Skin of body (tissue), 2 donors: ENCODE data around the gene CSK. TPM values are rescaled to one million over a fixed set of nuclear protein-coding genes. Genes with fewer than 3 reads are reported as not detected.

Source experiments
- DNase-seq: peaks from one replicate; lab custom pipeline; 2025; lab: John Stamatoyannopoulos, UW
- total RNA-seq: library from RNA; depleted of rRNA; stranded (reverse); fragments of >200 nt; gene quantifications from one replicate; pipeline ENCODE4 v1.2.3, GENCODE V29; 2014

The CSK gene
- total RNA-seq, 1 donor from 2014 or later, result 21.4 TPM

- DNase-seq, result no peak
Measured at GRCh38 chr15:74826364-74826819, 44.5 kb downstream of the CSK start, which contains the start of gene CPLX3. CPLX3 (plus strand) TSS chr15:74826627; CDS start chr15:74826704, 77 bp downstream.

- no peak for DNase-seq
Measured at GRCh38 chr15:74826921-74827320, 45.0 kb downstream of the CSK start.

DNA sequence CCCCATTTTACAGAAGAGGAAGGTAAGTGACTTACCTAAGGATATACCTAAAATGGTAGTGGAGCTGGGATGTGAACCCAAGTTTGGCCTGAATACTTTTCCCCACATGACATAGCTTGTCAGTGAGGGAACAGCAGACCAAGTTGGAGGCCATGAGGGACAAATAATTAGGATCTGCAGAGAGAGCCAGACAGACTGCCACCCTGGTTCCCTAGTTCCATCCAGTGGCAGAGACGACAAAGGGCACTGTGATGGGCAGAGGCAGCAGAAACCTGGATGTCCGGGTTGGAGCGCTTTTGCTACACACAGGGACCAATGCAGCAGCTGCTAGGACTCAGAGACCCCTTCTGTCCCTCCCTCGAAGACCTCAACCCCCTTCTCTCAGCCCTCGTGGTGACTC, 45.7 kb downstream of the CSK start:
- DNase-seq, result no peak

- no peak for DNase-seq
Measured at GRCh38 chr15:74828835-74829234, 47.0 kb downstream of the CSK start.

DNA sequence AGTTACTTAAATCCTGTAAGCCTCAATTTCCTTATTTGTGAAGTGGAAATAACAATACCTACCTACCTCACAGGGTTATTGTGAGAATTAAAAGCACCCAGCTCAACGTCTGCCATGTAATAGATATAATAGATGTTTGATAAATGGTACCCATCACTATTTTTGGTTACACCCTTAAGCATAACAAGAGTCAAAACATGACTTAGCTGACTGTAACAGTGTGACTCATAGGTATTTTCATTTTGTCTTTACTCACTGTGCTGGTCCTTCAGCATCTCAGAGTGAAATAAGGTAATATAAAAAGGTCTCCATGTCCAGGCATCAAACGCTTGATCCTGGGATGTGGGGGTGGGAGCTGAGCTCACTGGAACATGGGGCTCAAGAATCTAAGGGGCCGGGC, 47.6 kb downstream of the CSK start:
- DNase-seq, result no peak

- no peak for DNase-seq
Measured at GRCh38 chr15:74829991-74830390, 48.1 kb downstream of the CSK start.

DNA sequence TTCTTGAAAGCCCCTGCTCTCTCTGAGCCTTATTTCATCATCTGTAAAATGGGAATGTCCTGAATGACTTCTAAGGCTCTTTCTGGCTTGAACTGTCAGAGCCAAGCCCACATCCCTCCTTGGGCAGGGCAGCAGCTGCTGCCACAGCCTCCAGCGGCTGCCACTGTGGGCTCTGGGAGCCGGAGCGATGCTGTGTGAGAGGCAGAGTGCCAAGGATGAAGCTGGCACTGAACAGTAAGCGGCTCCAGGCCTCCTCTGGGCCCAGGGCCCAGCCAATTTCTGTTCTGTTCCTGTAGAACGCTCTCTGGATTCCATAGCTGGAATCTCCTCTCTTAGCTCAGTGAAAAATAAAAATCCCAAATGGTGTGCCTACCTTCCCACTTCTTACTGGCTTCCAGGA, 49.0 kb downstream of the CSK start:
- DNase-seq, result no peak

GRCh38 chr15:74831813-74832495, 50.1 kb downstream of the CSK start:
- no peak for DNase-seq

GRCh38 chr15:74832826-74833225, 50.9 kb downstream of the CSK start:
- DNase-seq, result no peak

DNA sequence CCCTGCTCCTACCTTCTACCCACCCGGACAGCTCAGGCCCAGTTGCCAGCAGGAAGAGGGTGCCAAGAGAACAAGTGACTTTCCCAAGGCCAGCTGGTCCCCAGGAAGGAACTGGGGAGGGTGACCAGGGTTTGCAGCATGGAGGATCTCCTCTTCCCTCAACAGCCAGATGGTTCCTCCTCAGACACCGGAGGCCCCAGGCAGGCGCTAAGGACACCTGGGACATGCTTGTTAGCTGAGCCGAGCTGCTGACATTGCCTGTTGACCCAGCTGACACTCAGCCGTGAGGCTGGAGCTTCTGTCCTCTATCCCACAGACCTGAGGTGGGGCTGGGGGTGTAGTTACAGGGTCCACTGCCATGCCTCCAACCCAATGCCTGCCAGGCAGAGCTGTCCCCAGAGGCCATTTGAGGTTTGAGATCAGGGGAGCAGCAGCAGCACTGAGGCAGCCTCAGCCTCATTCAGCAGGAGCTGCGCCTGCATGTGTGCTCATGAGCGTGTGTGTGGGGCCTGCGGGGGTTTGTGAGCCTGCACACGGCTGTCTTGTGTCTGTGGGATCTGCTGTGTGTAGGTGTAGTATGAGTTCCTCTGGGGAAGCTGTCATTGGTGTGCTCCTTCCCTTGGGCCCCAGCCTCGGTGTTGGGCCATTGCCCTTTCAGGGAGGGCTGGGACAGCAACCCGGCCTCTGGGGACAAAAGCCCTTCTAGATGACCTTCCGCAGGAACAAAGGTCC, 51.7 kb downstream of the CSK start:
- DNase-seq, result no peak

DNA sequence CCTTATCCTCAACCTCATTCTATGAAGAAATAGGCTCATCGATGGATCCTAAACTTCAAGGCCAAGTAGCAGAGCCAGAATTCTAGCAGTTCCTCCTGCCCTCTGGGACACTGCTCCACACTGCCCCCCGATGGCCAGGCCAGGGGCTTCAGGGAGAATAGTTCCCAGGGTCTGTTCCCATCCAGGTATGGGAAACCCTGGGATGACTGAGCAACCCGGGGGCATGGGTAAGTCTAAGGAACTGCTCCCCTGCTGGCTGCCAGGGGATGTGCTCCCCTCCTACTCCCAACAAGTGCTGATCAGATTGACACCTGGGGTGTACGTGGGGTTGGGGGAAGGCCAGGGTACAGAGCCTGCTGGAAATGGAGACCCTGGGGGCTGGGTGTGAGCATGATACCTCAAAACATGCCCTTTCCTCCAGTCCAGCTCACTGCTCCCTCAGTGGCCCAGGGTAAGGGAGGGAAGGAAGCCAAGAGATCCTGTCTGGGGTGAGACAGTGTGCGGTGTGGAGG, 53.5 kb downstream of the CSK start:
- no peak for DNase-seq

DNA sequence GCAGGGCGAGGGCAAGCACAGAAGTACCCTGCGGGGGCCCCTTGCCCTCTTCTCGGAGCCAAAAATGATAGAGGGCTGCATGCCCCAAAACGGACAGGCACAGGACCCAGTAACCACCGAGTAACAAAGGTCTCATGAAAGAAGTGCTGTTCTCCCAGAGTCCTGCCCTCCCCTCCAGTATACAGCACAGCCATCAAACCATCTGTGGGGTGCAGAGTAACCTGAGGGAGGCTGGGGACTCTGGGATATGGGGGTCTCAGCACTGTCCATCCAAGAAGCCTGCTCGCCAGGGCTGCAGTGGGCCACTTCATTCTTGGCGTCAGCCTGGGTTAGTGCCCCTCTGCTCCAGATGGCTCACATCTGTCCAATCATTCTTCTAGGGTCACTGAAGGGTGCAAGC, 55.0 kb downstream of the CSK start:
- no peak for DNase-seq

DNA sequence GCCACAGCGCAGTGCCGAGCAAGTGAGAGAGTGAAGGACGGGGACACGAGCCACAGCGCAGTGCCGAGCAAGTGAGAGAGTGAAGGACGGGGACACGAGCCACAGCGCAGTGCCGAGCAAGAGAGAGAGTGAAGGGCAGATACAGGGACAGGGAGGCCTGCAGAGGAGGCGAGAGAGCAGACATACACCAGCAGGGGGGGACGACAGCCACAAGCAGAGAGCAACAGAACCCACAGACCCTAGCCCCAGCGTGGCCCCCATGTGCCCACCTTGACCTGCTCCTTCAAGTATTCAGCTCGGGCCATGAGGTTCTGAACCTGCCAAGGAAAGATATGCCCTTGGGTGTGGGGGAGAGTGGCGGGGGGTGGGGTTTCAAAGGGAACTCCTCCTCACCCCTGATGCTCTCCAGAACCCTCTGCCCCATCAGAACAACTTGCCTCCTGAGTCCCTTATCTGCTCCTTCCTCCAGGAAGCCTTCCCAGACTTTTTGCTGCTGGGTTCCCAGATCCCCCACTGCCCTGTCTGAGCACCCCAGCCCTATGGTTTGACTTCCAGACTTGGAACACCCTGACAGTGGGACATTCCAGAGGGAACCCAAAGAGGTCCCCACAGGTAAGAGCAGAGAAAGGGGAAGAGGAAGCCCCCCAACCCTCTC, 55.7 kb downstream of the CSK start:
- DNase-seq, result no peak

GRCh38 chr15:74838137-74838516, 56.2 kb downstream of the CSK start:
- no peak for DNase-seq

GRCh38 chr15:74838746-74839525, 57.1 kb downstream of the CSK start:
- no peak for DNase-seq

GRCh38 chr15:74839526-74840395, 57.9 kb downstream of the CSK start:
- DNase-seq, result no peak

DNA sequence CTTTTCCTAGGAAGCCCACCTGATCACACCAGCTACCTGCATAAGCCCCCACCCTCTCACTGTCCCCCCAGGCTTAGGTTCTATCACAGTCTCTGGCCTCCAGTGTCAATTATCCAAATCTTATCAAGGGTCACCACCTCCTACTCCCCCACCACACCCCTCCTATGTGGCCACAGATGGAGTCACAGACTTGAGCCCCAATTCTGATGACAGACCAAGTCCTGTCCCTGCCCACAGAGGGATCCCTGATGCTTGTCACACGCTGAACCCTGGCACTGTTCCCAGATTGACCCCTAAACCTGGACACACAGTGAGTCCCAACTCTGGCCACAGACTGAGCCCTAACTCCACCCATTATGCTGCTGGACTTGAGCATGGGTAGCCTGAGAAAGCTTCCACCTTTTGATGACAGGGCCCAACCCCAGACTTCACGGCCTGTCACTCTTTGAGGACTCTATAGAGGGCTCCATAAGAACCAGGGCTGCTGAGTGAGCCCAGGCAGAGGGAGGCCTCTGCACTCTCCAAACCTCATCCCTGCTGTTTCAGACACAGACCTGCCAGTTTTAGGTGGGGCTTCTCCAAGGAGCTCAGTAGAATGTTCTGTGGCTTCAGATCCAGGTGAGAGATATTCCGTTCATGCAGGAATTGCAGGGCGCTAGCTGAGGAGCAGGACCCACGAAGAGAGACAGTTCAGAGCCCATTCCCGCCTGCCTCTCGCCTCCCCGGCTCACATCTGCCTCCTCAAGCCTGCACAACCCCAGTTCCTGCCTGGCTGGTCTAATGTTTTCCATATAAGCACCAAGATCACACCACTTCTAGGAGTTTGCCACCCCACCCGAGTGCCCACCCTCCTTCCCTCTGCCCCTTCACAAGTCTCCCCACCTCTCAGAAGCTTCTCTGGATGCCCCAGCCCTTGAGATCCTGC, 59.2 kb downstream of the CSK start:
- DNase-seq, result no peak

- no peak for DNase-seq
Measured at GRCh38 chr15:74841891-74842373, 60.1 kb downstream of the CSK start.
